ENCODE measurements around the gene VASH2.
A peak's percentile ranks its signal among the peaks of the same experiment; 100 is the strongest.
"Not testable (repeated sequence)": the region's sequence is repeated elsewhere in the genome, so short reads cannot be mapped to it uniquely, and the experiment has no call there.

VASH2 gene

GRCh38 chr1:212957546-212957945 lies 7.2 kb downstream of the VASH2 start:
- DNase-seq (ENCODE audit: low spot score), result no peak

DNA sequence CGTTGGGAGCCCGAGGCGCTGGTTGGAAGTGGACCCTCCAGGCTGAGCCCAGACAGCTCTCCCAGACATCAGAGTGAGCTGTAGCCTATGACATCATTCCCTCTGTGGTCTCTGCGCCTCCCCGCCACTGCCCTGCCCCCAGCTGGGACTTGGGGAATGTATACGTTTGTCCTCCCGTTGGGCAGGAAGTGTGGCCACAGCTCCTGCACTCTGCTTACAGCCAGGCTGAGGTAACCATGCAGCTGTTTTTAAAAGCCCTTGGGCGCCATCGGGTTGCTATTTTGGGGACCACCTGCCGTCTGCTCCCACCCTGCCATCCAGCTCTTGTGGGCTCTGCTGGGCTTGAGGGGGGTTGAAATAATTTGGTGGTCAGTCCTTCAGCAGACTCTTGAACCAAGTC lies 7.8 kb downstream of the VASH2 start:
- DNase-seq (ENCODE audit: low spot score), result no peak

GRCh38 chr1:212959266-212960220 lies 9.2 kb downstream of the VASH2 start:
- DNase-seq (ENCODE audit: low spot score), result no peak

DNA sequence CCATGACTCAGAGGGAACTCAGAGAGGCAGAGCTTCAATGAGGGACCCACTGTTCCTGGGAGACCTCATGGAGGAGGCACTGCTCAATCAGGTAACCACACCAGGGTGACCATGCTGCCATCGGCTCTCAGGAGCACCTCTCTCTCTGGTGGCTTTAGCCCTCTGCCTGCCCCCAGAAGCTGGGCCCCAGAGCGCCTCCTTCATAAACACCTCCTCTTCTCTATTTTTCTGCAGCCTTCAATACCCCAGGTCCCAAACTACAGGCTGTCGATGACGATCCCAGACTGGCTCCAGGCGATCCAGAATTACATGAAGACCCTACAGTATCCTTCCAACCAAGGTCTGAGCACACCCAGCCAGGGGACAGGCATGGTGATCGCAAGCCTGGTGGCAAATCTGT lies 10.6 kb downstream of the VASH2 start:
- no peak for DNase-seq (ENCODE audit: low spot score)

DNA sequence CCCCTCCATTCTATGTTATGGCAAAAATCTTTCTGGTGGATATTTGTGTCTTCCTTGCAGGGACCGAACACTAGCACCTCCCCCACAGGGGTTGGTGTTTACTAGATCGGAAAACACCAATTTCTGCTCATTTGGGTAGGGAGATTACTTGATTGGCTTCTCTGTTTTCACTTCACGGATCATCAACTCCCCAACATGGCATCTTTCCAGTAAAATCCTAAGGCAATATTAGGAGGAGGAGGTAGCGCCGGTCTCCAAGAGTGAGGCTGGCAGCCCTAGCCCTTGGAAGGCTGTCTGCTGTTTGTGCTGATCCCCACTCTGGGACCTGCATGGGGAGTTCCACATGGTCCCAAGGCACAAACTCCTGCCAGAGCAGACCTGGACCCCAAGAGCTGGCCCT lies 12.2 kb downstream of the VASH2 start:
- DNase-seq (ENCODE audit: low spot score), result no peak

- DNase-seq (ENCODE audit: low spot score), result no peak
Measured at GRCh38 chr1:212964102-212964501, 13.8 kb downstream of the VASH2 start.

DNA sequence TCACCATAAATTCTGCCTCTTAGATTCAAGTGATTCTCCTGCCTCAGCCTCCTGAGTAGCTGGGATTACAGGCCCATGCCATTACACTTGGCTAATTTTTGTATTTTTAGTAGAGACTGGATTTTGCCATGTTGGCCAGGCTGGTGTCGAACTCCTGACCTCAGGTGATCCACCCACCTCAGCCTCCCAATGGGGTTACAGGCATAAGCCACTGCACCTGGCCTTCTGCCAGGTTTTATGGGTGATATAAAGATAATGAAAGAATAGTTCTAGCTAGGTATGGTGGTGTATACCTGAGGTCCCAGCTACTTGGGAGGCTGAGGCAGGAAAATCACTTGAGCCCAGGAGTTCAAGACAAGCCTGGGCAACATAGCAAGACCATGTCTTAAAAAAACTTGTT lies 14.7 kb downstream of the VASH2 start:
- not testable (repeated sequence) for DNase-seq (ENCODE audit: low spot score)

GRCh38 chr1:212966616-212967015 lies 16.3 kb downstream of the VASH2 start:
- DNase-seq (ENCODE audit: low spot score), result no peak

DNA sequence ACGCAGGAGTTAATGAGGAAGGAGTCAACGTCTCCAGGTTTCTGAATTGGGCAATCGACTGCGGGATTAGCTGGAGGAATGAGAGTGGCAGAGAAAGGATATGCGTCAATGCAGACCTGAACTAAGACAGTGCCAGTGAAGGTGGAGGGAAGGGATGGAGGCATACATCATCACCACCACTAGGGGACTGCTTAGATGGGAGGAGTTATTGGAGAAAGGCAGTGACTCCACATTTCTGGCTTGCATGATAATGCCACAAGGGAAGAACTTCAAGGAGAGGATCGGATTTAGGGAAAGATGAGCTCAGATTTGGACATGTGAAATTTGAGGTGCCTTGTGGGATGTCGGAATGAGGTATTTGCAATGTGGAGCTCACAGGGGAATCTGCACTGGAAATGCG lies 17.5 kb downstream of the VASH2 start:
- peak; percentile 65 for DNase-seq (ENCODE audit: low spot score)

DNA sequence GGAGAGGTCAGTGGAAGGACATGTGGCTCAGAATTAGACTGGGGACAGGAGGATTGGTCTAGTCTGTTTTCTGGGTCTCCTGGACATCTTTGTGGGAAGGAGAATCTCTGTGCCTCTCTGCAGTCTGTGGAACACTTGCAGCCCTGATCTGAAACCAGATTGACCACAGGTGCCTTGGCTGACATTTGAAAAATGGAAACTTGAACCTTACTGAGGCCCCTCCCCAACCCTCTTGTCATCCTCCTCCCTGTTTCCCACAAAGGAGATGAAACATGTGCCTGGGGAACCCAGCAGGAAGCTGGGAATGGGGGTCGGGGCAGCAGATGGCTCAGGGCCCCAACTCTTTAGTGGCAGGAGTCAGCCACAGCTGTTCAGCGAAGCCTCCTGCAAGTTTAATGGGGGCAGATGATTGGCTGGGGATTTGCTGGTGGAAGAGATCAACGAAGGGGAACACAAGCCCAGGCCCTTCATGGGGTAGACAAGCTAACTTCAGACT lies 18.1 kb downstream of the VASH2 start:
- no peak for DNase-seq (ENCODE audit: low spot score)

- DNase-seq (ENCODE audit: low spot score), result no peak
Measured at GRCh38 chr1:212970085-212970484, 19.7 kb downstream of the VASH2 start.

GRCh38 chr1:212971312-212971711 lies 21.0 kb downstream of the VASH2 start:
- no peak for DNase-seq (ENCODE audit: low spot score)

GRCh38 chr1:212973426-212973825 lies 23.1 kb downstream of the VASH2 start:
- no peak for DNase-seq (ENCODE audit: low spot score)

GRCh38 chr1:212973899-212974298 lies 23.6 kb downstream of the VASH2 start:
- DNase-seq (ENCODE audit: low spot score), result no peak

DNA sequence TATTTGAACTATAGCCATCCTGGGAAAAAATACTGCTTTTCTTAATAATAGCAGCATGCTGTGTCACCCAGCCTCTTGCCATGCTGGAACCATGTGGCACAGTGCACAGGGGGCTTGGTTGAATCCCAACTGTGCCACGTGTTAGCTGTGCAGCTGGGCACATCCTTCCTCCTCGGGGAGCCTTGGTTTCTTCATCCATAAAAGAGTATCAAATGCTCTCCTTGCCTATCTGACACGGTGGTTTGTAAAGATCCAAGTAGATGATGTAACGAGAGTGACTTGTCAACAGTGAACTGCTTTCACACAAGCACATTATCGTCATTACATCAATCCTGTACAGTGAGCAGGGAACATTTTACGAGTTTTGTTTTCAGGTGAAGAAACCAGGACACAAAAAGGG lies 24.4 kb downstream of the VASH2 start:
- DNase-seq (ENCODE audit: low spot score), result no peak

- DNase-seq (ENCODE audit: low spot score), result peak; percentile 45
Measured at GRCh38 chr1:212975111-212975918, 25.0 kb downstream of the VASH2 start.

DNA sequence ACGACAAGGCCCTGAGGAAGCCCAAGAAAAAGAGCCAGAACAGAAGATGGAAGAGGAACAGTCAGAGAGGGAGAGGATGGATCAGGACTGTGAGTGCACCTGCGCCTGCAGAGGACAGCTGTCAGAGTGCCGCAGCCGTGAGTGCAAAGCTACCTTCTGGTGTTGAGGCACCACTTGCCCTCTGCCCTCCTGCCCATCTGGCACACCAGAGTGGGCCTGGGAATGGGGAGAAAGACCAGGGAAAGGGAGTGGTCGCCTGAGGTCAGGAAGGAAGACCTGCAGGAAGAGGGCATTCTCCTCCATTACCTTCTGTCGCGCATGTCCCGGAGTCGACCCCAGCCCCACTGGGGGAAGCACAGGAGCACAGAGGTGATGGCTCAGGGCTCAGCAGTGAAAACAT lies 26.2 kb downstream of the VASH2 start:
- no peak for DNase-seq (ENCODE audit: low spot score)

DNA sequence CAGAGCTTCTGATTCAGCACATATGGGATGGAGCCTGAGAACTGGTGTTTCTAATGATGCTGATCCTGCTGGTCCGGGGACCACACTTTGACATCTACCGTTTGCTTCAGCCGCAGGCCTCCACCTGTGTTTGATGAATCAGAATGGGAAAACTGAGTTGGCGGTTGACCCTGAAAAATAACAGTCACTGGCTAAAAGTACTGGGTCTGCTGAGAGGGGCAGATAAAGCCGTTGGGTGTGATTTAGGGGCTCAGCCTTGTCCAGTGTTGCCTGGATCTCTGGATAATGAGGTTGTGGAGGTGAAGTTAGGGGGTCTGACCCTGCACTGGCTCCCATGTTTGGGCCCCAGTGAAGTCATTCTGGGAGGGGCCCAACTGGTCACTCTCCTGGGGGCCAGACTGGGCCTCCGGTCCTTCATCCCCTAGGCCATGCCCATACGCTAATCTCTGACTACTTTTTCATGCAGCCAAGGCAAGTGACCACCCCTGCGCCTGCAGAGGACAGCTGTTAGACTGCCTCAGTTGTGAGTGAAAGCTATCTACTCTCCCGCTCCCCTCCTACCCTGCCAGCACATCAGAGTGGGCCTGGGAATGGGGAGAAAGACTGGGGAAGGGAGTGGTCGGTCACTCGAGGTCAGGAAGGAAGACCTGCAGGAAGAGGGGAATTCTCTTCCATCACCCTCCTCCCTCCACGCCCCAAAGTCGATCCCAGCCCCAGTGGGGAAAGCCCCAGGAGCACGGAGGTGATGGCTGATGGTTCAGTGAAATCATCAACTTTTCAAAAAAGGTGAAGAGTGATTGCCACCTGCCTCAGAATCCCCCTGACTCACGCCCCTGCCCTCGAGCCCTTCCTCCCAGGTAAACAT lies 27.7 kb downstream of the VASH2 start:
- no peak for DNase-seq (ENCODE audit: low spot score)

- DNase-seq (ENCODE audit: low spot score), result no peak
Measured at GRCh38 chr1:212979340-212980122, 29.2 kb downstream of the VASH2 start.

- no peak for DNase-seq (ENCODE audit: low spot score)
Measured at GRCh38 chr1:212980123-212980785, 29.9 kb downstream of the VASH2 start.

Measured in AG08395 (cell line).